HG02943 (cell line): ENCODE measurements around the gene COG5.
"Not testable (repeated sequence)": the region's sequence is repeated elsewhere in the genome, so short reads cannot be mapped to it uniquely, and the experiment has no call there.

Experiments used
- ATAC-seq: cut with Tn5 transposase; IDR thresholded peaks from one replicate; pipeline ENCODE4 v1.9.1; 2021; ENCODE audit warnings: mild to moderate bottlenecking, low read depth, moderate library complexity; ENCODE audit not compliant: unreplicated experiment

The COG5 gene

DNA sequence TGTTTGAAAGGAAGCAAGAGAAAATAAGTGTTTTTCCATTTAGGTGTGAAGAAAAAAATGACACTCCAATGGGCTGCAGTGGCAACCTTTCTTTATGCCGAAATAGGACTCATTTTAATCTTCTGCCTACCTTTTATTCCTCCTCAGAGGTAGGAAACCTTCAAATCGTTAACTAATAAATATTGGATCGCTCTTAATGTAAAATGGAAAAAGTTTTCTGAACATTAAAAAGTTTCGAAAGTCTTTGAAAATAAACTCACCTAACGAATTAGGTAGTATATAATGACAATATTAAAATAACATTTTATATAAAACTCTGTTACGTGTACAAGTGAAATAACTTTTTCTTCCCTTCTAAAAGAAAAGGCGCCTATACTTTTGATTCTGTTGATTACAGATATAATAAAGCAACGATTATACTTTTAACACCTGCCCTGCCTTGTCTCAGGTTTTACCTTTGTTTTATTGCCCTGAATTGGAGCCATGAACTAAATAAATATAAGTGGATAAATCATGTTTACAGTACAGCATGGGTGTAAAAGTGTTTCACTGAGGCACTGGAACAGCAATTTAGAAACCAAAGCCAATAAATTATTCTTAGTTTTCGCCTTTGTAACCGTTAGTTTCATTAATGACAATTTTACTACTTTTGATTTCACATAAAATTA is 17.1 kb upstream of the COG5 start:
- ATAC-seq, result no peak

DNA sequence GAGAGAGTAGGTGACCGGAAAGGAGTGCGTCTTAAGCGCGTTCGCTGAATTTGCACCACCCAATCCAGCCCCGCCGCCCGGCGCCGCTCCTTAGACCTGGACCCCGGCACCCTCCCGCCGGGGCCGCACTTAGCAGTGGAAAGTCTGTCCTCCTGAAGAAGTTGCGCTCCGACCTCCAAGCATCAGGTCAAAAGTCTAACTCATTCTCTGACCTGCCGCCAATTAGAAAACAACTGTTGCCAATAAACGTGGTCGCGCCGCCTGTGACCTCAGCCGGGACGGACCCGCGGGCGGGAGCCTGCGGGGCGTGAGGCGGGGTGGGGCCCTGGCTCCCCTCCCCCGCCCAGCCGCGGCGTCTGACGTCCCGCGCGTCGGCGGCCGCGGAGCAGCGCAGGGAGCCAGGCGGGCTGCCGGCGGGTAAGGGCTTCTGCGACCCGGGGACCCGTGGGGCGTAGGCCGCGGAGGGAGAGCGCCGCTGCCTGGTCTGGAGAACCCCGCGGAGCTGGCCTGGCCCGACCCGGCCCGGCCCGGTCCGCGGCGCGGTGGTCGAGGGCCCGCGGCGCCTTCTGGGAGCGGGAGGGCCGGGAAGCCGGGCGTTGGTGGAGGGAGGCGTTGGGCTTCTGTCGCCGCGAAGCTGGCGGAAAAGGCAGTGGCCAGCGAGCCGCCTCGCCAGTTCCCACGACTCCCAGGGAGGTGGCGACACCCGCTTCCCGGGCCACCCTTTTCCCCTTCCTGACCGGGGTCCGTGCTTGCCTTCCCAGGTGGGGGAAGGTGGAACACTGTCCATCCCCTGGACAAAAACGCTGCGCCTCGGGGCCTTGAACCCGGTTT is 16.4 kb upstream of the COG5 start, which contains the start of gene BCAP29:
BCAP29 (plus strand) TSS at position 362 of the 831 bp plus-strand sequence. CDS start 527 bp downstream, outside the sequence.
- ATAC-seq, result peak; percentile 79

DNA sequence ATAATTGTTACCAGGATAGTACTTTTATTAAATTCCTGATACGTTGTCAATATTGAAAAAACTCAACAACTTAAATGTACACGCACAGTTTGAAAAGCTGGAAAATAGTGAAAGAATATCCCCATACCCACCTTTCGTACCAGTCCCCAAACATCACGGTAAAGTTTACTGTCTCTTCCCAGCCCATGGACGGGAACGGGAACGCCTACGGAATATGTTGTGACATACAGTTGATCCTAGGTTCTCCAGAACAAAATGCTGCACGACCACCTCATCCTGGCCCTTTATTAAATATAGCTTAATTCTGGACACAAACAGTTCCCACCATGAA is 15.8 kb upstream of the COG5 start:
- ATAC-seq, result no peak

DNA sequence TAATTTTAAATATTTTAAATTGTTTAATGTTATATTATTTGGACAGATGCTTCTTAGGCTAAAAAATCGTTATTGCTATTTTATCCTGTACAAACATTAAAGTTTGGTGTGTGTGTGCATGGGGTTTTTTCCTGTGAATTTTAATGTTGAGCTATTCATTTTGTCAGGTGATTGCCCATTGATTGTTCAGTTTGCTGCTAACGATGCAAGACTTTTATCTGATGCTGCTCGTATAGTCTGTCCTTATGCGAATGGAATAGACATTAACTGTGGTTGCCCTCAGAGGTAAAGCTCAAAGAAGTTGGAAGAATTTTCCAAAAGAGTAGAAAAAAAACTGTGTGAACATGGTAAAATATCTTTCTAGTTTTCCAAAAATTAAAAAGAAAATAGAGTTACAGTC is 9.8 kb upstream of the COG5 start:
- ATAC-seq, result no peak

DNA sequence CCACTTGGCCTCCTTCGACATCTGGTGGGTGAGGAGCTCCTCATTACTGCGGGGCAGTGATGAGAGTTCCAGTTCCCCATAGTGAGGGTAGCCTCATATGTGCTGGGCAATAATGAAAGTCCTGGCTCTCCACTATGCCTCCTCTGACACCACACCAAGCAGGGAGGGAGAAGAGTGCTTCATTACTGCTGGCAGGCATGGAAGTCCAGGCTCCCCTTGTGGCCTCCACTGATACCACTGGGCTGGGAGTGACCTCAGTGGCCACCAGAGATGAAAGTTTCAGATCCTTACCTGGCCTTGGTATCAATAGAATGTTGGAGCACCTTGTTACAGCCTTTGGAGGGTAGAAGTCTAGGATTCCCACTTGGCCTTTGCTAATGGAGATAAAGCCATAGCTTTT is 6.6 kb upstream of the COG5 start:
- no peak for ATAC-seq

DNA sequence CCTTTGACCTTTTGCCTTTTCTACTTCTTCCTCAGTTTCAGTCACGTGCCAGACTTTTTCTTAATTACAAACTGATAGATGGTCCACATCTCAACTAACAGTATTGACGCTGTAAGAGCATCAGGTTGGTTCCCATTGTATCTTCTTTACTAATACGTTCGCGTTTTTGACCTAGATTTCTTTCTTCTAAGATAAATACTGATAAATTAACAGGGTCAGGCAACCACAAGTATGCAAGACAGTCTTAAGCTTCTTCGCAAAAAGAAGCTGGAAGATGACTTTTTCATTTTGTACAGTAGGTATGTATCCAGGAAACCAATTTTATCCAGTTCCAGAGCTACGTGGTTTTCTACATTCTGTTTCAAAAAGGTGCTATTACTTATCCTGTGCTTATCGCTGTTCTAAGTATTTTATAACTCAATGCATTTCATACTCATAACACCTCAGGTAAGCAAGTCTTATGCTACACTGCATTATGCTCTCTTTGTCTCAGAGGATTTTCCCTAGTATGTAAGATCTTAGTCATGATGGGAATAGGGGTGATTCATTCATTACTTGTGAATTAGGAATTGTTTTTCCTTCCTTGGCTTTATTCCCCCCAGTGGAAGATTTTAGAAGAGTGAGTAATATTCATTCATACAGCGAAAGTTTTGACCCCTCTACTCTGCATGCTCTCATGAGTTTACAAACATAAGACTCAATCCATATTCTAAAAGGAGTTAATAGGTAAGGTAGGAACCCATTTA is 1.0 kb upstream of the COG5 start:
- ATAC-seq, result no peak

DNA sequence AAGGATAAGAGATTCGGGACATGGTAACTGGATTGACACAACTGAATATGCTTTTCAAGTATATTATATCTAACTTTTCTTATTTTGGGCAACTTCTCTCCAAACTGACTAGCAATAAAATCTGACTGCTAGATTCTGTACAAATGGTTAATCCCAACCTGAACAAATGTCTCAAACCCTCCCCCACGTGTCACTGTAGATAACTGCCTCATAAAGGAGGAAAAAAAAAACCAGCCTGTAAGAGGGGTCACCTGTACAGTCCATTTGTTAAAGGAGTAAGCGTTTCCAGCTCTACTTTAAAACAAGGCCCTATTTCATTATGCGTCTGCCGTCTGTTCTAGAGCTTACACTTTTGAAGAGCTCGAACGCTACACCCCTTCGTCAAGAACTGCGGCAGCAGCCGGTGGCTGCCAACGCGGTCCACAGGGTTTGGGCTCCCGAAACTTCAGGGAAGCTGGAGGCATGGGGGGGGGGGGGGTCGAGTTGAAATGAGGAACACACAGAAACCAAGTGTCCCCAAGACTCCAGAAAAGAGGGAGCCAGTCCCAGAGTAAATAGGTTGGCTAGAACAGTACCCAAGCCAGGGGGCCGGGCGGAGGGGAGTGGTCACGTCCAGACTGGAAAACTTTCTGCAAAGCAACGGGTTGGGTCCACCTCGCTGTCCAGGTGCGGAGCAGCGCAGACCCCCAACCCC is 492 bp downstream of the COG5 start:
- ATAC-seq, result peak; percentile 64

DNA sequence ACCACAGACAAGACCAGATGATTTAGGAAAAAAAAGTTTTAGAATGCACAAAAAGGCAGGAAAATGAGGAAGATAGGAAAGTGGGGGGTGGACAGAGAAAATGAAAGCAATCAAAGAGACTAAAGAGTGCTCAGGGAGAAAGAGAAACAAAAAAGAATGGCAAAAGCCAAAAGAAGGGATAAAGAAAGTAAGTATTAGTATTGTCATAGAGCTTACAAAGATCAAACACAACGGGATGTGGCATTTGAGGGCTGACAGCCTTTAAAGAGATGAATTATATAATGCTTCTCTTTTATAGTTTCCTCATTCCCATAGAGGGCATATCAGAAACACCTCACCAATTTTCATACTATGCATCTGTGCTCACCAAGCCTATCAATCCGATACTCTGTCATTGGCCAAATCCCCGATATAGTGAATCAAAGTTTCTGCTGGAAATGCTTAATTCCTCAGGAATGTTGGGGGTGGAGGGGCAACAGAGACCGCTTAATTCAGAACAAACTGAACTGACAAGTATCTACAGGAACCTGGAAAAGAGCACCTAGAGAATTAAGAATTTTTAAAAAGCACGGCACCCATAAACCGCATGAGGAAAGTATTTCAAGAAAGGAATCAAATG is 2.7 kb downstream of the COG5 start:
- no peak for ATAC-seq

DNA sequence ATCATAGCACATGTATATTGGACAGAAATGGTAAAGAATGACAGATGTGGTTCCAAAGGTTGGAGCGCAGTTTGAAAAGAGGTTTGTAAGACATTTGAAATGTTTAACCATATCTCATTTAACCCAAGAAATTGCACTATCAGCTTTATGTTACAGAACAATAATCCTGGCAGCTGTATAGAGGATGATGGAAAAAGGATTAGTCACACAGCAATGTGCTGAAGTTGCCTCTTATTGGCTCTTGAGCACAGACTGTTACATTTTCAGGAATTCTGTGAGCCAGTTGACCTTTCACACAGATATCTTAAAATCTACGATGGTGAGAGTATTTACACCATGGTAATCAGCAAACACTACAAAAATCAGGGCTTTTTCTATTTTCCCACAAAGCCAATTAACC is 3.9 kb downstream of the COG5 start:
- ATAC-seq, result no peak

DNA sequence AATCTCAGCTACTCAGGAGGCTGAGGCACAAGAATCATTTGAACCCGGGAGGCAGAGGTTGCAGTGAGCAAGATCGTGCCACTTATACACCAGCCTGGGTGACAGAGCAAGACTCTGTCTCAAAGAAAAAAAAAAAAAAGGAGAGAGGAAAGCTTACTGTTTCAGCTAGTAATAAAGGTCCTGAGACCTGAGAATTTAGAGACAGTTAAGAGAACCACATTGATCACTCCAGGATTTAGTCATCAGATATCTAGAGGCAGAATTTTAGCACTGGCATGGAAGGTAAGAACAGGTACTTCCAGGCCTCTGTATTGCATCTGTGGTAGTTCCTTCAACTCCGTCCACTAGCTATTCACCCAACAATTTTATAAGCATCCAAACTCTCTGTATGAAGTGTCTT is 7.8 kb downstream of the COG5 start:
- ATAC-seq, result no peak

DNA sequence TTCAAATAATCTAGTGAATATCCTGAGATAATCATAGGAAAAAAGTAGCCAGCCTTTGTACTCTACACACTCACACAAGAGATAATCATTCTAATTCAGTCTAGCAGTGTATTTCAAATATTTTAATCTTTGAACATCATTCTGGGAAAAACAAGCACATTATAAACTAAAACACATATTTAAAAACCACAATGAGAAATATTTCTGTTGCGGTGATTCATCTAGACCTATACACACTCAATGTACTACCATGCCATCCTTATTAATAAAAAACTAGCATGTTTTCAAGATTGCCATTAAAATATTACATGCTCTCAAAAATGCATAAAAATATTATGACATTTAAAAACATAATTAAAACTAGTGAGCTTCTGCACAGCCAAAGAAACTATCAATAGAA is 11.8 kb downstream of the COG5 start:
- ATAC-seq, result no peak

DNA sequence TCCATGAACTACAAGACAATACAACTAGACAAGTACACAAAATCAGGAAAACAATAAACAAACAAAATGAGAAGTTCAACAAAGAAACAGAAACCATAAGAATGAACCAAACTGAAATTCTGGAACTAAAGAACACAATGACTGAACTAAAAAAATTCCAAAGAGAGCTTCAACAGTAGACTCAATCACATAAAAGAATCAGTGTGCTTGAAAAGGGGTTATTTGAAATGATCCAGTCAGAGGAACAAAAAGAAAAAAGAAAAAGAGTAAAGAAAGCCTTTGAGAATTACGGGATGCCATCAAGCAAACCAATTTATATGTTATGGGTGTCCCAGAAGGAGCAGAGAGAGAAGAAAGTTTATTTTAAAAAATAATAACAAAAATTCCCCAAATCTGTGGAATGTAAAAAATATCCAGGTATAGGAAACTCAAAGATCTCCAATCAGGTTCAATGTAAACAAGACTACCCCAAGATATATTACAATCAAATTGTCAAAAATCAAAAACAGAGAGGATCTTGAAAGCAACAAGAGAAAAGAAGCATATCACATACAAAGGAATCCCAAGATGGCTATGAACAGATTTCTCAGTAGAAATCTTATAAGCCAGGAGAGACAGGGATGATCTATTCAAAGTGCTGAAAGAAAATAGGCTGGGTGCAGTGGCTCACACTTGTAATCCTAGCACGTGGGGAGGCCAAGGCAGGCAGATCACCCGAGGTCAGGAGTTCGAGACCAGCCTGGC is 18.7 kb downstream of the COG5 start:
- no peak for ATAC-seq

DNA sequence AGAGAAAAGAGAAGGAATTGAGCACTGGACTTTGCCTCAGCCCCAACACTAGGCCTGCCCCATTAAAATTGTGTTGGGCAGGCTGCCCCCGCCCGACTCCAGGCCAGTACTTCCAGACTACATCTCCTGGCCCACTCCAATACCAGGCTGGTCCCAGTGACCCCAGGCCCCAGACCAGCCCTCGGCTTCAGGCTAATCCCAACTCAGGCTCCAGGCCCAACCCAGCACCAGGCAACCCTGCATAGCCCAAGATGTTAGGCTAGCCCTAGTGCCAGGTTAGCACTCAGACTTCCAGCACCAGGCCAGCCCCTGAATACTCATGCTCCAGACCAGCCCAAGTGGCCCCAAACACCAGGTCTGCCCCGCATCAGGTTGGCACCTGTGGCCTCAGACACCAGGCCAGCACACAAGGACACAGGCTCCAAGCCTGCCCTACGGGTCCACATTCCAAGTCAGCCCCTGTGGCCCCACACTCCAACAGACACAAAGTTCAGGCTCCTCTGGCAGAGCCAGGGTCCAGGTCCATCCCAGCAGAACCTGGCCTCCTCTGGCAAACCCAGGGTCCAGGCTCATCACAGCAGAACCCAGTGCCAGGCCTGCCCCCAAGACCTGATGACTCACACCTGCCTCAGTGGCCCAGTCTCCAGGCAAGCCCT is 20.3 kb downstream of the COG5 start:
- ATAC-seq, result no peak

DNA sequence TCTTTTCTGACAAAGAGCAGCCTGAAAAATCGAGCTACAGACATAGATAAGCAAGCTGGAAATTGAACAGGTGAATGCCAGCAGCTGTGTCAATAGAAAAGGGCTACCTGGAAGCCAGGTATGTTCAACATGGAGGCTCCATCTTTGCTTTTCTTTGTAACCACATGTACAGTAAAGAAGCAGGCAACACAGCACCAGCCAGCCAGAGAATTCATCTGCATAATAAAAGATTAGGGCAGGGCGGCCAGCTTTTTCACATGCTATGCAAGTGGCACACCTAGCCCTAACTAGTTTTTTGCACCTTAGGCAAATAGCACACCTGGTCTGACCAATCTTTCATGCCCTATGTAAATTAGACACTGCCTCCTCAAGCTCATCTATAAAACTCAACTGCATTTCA is 25.7 kb downstream of the COG5 start:
- ATAC-seq, result no peak

DNA sequence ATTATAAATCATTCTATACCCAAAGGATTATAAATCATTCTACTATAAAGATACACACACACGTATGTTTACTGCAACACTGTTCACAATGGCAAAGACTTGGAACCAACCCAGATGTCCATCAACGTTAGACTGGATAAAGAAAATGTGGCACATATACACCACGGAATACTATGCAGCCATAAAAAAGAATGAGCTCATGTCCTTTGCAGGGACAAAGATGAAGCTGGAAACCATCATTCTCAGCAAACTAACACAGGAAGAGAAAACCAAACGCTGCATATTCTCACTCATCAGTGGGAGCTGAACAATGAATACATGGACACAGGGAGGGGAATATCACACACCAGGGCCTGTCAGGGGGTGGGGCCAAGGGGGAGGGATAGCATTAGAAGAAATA is 26.5 kb downstream of the COG5 start:
- not testable (repeated sequence) for ATAC-seq

DNA sequence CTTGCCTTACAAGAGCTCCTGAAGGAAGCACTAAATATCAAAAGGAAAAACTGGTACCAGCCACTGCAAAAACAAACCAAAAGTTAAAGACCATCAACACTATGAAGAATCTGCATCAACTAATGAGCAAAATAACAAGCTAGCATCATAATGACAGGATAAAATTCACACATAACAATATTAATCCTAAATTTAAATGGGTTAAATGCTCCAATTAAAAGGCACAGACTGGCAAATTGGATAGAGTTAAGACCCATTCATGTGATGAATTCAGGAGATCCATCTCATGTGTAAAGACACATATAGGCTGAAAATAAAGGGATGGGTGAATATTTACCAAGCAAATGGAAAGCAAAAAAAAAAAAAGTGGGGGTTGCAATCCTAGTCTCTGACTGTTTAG is 29.6 kb downstream of the COG5 start:
- no peak for ATAC-seq

DNA sequence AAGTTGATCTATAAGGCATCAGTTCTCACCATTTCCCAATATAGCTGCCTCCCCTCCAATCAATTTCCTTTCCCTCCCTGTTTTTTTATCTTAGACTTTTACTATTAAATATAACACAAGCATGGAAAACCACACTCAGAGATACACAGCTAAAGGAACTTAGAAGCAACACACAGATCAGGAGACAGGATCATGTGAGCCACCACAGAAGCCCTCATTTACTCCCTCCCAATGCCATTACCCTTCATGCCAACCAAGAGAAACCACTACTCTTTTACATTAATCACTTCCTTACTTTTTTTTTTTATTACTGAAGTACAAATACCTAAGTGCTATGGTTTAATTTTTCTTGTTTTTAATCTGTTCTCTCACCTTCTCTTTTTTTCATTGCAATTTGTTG is 33.0 kb downstream of the COG5 start:
- no peak for ATAC-seq

DNA sequence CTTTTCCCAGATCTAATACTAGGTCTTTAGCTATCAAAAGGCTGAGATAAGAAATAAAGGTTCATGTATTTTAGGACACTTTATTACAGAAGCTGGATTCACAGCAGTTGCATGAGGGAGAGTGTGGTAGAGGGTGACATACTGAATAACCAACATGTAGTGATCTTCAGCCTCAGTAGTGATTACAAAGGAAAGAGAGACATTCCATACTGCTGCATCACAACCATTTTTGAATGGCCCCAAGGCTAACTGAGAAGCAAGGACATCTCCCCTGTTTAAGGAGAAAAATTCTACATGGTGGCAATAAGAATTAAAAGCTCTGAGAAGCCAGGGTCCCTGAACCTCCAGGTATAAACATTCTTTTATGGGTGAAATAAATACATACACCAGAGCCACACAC is 35.3 kb downstream of the COG5 start:
- no peak for ATAC-seq

DNA sequence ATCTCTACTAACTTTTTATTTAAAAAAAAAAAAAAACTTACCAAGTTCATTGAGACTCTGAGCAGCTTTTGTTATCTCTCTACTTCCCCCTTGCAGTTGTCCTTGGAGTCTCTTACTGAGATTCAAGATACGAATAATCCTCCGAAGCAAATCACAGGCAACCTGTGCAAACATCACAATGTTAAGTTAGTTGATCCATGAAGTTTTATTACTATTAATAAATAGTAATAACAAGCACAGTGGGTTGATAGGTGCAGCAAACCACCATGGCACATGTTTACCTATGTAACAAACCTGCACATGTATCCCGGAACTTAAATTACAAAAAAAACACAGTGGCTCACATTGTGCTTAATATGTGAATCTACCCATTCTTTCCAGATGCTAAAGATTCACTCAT is 36.5 kb downstream of the COG5 start:
- ATAC-seq, result no peak
